Stimulated activated CD4-positive, alpha-beta T cell treated with anti-CD3 and anti-CD28 coated beads, Interleukin-12 subunit alpha, Interleukin-12 subunit beta, amount 100 ng/mL, for 48 hours (primary cell): ENCODE measurements around the gene PML.
A peak's percentile ranks its signal among the peaks of the same experiment; 100 is the strongest.
"Not testable (repeated sequence)": the region's sequence is repeated elsewhere in the genome, so short reads cannot be mapped to it uniquely, and the experiment has no call there.

Experiments
- DNase-seq, 3 donors: peaks; one replicate each; pipeline ENCODE4 v3.0.0-alpha.2; 2020; ENCODE audit warnings: low read depth in 2 of 3, low spot score in 1 of 3

Gene PML

DNA sequence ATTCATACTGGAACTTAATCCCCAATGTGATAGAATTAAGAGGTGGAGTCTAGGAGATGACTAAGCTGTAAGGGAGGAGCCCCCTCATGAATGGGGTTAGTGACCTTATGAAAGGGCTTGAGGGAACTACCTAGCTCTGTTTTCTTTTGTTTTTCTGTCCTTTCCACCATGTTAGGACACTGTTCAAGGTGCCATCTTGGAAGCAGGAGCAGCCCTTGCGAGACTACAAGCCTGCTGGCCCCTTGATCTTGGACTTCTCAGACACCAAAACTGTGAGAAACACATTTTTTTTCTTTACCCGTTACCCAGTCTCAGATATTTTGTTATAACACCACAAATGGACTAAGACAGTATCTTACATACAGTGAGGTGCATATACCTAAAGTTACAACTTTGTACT lies 61.3 kb downstream of the PML start:
- no peak for DNase-seq

DNA sequence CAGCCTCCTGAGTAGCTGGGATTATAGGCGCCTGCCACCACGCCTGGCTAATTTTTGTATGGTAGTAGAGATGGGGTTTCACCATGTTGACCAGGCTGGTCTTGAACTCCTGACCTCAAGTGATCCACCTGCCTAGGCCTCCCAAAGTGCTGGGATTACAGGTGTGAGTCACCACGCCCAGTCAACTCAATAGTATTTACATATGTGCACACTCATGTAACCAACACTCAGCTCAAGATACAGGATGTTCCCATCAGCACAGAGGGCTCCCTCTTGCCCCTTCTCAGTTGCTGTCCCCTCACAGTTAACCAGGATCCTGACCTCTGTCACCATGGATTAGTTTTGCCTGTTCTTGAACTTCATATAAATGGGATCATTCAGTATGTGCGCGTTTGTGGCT lies 61.8 kb downstream of the PML start:
- DNase-seq: not testable (repeated sequence)

DNA sequence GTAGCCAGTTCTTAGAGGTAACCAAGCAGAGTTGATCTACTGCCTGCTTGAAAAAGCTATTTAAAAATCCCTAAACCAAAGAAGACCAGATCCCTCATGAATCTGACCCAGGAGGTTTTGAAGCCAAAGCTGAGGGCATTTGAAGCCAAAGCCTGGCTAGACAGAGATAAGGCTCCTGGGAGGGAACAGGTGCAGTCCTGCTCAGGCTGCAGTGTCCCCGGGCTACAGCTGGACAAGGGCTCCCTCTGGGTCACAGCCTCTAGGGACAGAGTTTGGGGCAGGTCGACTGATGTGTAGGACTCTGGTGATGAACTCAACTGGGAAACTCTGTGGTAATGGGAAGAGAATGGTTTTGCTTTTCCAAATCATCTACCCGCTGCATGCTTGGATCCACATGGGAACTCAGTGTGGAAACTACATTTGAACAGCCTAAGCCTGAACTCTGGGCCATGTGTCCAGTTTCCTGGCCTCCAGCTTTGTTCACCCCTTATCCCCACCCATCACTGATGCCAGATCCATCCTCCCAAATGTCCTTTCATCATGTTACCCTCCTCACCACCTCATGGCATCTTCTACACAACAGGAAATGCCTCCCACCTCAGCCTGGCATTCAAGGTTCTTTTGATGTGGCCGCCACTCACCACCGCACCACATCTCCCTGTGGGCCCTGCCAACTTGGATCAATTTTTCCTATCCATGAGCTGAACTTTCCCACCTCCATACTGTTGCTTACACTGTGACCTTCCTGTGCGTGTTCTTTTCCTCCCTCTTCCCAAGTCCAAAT lies 64.7 kb downstream of the PML start:
- not testable (repeated sequence) for DNase-seq

DNA sequence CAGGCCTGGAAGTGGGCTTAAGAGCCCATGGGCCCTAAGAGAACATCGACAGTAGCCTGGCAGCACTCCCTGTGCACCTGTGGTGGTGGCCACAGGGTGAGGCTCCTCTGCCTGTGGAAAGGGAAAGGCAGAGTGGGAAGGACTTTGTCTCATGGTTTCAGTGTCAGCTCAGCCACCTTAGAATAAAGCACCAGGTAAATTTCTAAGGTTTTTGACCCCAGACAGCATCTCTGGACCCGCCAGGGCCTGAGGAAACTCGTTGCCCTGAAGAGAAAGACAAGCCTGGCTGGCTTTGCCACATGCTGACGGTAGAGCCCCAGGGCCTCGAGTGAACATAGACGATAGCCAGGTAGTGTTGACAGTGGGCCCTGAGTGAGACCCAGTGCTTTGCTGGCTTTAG lies 65.7 kb downstream of the PML start:
- DNase-seq: no peak

DNA sequence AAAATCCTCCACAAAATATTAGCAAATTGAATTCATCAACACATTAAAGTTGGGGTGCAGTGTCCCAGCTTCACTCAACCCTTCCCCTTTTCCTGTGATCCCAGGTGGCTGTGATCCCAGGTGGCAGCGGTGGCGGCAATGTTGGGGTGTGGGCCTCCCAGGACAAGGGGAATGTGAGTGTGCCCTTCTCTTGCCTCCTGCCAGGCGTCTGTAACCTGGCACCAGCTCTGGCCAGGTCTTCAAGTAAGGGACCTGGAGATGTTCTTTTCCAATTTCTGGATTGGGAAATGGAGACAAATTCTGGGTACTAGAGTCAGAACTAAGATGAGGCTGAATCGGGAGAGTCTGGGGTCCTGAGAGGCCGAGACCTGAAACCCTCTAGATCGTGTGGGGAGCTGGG lies 67.7 kb downstream of the PML start:
- DNase-seq: no peak

DNA sequence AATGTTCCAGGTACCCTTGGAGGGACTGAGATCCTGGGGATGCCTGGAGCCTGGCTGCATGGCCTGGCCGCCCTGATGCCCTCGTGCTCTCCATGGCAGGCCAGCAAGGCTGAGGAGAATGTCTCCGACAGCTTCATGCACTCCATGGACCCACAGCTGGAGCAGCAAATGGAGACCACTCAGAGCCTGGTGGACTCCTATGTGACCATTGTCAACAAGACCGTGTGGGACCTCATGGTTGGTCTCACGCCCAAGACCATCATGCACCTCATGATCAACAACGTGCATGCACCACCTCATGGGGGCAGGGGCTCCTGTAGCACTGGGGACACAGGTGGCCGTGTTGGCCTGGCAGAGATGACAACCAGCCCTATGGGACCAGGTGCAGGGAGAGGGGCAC lies 68.2 kb downstream of the PML start:
- DNase-seq: no peak

DNA sequence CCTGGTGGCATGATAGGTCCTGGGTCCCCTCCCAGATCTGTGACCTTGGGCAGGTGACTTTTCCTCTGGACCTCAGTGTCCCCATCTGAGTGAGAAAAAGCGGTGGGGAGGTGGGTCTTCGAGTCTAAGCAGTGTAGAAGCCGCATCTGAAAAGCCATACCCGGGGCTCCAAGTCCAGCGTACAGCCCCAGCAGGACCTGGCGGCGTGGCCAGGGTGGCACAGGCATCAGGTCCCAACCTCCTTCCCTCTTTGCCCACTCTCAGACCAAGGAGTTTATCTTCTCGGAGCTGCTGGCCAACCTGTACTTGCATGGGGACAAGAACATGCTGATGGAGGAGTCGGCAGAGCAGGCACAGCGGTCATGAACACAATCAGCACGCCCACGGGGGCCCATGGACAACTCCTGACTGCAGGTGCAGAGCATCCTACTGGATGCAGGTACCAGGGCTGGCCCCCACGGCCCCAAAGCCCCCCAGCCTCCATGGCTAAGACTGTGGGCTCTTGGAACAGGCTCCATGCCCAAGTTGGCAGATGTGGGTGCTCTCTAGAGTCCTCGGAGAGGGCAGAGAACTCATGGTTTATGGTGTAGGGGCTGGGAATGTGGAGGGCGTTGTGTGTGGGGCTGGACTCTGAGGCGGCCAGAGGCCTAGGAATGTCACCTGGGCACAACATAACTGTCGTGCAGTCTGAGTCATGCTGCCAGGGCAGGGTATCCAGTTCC lies 69.1 kb downstream of the PML start:
- DNase-seq: not testable (repeated sequence)

DNA sequence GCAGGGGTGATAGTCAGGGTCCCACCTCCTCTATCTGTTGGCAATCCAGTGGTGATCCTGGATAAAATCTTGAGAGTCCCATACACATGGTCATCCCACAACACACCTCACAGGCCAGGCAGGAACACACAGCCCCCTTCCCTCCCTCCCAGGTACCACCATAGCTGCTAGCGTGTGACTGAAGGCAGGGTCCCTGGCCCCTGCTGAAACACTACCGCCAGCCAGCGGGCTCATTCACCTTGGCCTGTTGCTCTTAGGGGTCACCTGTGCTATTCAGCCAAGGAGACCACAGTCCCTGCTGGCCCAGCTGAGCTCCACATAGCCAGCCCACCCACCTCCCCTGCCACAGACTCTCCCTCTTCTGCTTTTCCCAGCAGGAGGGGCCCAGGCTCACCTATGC lies 69.7 kb downstream of the PML start:
- not testable (repeated sequence) for DNase-seq

DNA sequence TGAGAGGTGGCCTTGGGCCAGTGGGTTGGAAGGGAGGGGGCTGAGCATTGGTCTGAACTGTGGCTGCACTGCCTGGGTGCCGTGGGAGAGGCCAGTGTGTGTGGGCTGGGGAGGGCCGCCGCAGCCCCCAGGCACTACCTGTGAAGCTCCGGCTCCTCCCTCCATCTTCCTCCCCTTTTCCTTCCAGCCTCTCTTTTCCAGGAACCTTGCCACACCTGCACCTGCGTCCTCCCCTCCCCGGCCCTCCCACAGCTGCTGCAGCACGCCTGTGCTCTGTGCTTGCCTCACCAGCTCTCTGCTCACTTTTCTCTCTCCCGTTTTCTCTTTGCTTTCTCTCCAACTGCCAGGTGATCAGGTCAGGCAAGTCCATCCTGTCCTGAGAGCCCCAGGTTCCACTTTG lies 70.3 kb downstream of the PML start:
- not testable (repeated sequence) for DNase-seq

DNA sequence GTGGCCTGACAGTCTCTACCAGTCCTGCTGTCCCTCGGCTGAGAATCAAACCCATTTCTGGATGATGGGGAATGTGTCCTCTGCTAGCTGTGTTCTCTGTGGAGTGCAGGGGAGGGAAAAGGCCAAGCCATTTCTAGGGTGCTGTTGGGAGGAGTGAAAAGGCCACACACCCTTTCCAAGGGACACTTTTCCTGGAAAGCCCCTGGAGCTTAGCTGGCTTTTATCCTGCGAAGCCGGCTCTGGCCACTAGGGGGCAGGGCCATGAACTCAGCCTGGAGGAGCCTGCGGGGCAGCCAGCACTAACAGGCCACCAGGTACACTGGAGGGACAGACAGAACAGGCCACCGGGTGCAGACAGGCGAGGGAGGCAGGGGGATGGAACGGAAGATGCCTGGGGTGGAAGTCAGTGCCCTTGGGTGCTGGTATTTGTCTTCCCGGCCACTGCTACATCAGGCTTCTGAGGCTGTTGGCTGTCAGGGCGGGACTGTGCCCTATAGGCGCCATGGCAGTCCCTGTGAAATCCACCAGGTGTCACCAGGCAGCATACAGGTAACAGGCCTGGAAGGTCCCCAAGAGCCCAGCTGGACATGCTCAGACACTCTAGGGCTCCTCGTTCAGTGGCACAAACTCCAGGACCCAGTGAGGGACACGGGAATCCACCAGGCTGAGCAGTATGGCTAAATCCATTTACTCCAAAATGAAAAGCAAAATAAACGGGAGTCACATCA lies 71.3 kb downstream of the PML start:
- DNase-seq: peak; percentile 24 to 53 (median 35)

DNA sequence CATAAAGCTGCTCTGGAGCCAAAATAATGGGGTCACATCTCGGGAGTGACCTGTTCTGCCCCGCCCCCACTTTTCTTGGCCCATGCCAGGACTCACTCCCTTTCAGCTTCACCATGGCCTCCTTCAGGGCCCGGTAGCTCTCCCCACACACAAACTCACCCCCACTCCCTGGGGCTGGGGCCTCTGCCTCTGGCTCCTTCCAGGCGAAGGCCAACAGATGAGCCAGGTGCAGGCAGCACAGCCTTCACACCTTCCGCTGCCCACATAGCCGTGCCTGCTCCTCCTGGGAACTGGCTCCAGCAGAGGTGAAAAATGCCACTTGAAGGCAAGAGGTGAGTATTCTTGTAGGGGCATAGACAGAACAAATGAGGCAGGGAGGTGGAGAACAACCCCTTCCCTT lies 77.1 kb downstream of the PML start:
- DNase-seq: not testable (repeated sequence)

DNA sequence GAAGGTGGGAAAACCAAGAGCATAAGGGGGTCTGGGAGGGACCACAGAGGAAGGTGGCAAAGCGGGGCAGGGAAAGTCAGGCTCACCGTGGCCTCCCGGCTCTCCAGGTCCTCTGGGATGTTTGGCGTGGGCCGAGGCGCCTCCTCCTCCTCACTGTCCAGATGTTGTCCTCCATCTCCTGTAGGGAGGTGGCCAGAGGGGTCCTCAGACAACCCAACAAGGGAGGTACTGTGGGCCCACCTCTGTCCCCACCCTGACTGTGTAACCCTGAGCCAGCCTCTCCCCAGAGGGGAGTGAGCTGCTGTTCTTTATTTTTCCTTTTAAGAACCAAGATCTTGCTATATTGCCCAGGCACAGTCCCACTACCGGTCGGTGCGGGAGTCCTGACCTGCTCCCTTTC lies 77.6 kb downstream of the PML start:
- not testable (repeated sequence) for DNase-seq

DNA sequence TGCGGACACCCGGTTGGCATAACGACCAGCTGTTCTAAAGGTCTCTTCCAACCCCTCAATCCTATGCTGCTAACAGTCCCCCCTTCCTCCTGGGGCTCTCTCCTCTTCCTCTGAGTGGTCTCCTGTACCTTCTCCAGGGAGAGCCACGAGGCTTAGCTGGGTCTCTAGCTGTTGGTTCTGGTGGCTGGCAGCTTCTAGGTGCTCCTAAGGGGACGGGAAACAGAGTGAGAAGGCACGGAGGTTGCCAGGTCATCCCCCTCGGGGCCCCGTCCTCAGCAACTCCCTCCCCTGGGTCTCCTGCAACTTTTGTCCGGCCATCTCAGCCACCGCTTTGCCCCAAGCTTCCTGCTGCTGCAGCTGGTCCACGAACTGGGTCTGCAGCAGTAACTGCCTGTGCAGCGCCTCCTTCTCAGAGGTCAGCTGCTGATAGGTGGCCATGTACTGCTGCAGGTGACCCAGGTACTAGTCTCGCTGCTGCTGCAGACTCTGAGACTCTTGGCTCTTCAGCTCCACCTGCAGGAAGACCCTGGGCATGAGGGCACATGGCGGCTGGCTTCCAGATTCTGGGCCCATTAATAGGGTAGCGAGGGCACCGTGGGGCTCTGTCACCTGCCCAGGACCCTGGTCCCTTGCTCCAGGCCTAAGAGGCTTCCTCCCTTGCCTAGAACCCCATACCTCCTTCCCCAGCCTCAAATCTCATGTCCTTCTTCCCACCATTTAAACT lies 78.3 kb downstream of the PML start:
- DNase-seq: peak in 1 of 3 donors; percentile 34

DNA sequence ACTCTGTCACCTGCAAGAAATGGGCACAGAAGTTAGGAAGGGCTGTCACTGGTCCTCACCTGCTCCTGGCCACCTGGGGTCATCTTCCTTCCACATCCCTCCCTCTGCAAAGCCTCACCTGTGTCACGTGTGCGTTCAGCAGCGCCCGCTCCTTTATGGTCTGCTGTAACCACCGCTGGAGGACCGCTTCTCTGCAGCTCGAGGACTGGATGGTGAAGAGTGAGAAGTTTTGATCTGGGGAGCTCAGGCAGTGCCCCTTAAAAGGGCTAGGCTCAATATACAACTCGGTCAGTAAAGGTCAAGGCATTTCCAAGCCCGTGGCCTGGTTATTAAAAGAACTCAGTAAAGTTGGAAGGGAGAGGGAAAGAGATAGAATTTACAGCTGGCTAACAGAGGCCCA lies 81.3 kb downstream of the PML start:
- not testable (repeated sequence) for DNase-seq

DNA sequence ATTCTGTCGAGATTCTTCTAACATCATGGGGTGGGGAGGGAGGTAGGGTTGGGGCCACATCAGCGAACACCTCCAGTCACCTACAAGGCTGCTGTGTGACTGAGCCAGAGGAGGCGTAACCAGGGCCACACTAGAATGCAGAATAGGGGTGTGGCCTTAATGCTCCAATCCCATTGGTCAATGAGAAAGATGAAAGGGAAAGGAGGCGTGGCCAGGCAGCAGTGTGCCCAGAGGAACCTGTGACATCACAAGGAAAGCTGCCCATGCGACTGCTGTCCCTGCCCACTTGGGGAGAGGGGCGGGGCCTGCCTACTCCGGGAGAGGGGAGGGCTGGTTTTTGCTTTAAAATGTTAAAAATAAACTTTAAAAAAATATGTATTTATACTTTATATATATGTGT lies 87.9 kb downstream of the PML start, which contains the start of gene GOLGA6A:
Gene GOLGA6A (minus strand): TSS at position 101 of the 400 bp plus-strand sequence. CDS start 41 bp downstream, at position 60.
- not testable (repeated sequence) for DNase-seq

DNA sequence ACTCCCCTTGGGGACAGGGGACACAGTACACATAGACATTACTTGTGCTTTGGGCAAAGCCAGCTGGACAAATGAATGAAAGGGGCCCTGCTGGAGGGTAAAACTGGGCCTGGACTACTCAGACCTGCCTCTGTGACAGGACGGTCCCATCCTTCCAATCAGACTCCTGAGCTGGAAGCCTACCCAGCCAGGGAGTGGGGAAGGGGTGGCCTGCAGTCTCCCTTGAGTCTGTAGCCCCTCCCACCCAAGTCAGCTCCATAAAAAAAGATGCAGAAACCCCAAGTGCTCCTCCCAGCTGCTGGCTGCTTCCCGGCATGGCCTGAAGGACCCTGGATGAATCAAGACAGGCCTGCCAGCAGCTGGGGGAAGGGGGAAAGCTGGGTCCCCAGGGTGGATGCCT lies 100.1 kb downstream of the PML start:
- not testable (repeated sequence) for DNase-seq

DNA sequence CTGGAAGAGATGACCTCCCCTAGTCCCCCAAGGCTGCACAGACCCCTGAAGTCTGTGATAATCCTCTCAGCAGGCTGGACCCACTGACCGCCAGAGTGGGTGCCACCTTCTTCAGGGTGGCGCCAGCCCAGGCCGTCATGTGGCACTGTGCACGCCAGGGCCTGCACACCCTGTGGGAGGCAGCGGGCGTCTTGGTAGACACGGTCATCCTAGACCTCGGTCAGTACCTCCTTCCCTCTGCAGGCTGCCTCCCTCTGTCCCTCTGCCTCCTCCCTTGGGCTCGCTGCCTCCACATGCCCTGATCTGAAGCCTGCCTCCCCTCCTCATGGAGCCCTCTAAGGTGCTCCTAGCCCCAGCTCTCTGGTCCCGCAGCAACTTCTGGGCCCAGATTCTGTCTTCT lies 101.1 kb downstream of the PML start:
- DNase-seq: not testable (repeated sequence)

DNA sequence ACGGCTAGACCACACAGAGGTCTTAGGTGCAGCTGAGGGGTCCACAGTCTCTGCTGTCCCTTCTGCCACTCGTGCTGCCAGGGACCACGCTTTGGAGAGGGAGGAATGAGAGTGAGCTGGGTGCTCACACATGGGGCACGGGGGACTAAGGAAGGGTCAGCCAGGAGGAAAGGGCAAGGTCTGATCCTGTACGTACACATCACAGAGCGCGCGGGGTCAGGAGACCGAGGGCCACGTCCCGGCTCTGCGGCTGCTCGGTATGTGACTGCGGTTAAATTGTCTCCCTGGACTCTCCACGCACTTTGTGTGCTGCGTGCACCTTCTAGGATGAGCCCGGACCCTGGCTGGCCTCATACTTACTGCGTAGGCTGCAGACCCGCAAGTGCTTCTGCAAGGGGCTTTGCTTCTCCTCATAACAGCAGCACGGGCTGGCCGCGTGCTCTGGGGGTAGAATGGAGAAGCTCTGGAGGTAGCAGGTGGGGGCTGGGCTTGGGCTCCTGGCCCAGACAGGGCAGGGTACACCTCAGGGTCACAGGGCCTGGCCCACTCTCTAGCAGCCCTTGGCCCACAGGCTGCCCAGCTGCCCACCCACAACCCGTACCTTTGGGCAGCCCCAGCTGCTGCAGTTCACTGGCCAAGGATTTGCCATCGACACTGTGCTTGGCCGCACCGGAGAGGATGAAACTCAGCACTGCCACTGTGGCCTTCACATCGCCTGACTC lies 102.4 kb downstream of the PML start:
- DNase-seq: not testable (repeated sequence)
